M059J (cell line): ENCODE data around the gene E2F3. TPM values are rescaled to one million over a fixed set of nuclear protein-coding genes. Genes with fewer than 3 reads are reported as not detected.
"Not testable (repeated sequence)": the region's sequence is repeated elsewhere in the genome, so short reads cannot be mapped to it uniquely, and the experiment has no call there.

Source experiments
- DNase-seq: peaks from one replicate; pipeline ENCODE4 v3.0.0-alpha.2; 2012; ENCODE audit warnings: low read depth
- total RNA-seq: library from RNA; depleted of rRNA; stranded (reverse); fragments of >200 nt; shearing (Covaris generic); gene quantifications from 2 replicates; pipeline ENCODE4 v1.2.3, GENCODE V29; 2014

Gene E2F3
- total RNA-seq, 1 experiment from 2014 or later, result 15.8 TPM

DNA sequence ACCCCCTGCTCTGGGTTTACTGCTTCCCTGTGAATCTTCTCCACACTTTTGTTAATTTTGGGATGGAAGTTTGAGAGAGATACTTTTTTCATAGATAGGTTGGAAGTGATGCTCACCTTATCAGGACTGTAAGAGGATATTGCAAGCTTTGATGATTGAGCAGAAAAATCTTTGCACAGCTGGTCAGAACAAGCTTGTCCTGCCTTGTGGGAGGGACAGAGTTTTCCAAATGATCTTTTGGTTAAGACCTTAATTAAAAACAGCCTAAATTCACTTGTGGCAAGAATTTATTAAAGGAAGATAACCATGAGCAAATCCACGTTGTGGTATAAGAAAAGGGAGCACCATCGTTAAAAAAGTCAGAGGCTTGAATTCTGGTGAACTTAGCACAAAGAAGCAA, 32.2 kb downstream of the E2F3 start:
- no peak for DNase-seq

DNA sequence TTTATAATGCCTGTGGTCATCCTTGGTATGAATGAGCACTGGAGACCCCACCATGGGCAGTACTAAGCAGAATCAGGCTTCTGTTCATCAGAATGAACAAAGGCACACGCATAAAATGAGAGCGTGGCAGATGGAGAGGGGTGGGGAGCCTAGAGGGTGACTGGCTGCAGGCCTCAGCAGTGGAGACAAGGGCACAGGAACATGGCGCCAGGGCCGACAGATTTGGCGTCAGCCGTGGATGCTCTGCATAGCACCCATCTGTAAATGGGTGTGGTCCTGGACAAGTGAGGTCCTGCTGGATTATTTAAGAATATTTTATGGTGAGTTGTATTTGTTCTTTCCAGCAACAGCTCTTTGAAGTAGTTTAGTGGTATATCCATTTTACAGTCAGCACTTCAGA, 33.1 kb downstream of the E2F3 start:
- DNase-seq, result no peak

DNA sequence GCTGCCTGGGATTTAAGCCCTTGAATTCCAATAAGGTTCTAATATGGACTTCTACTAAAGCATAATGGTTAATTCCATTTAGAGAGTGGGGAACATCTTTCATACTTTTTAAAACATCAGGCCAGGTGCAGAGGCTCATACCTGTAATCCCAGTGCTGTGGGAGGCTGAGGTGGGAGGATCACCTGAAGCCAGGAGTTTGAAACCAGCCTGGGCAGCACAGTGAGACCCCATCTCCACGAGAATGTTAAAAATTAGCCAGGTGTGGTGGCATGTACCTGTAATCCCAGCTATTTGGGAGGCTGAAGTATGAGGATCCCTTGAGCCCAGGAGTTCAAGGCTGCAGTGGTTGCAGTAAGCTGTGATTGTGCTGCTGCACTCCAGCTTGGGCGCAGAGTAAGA, 35.0 kb downstream of the E2F3 start:
- DNase-seq, result no peak

DNA sequence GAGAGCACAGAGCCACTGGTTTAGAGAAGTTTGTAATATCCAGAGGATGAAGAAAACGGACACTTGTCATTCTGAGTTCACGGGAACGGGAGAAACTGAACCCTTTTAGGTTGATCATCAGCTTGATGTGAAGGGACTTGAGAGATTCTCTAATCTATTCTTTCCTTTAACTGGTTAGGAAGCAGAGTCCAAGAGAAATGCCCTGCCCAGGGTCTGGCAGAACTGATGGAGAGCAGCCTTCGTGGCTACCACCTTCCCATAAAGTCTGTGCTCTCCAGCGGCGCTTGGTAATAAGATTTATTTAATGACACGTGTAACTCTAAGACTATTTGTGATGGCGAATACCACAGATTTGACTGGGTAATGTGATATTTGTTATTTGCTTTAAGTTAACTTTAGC, 36.0 kb downstream of the E2F3 start:
- no peak for DNase-seq

DNA sequence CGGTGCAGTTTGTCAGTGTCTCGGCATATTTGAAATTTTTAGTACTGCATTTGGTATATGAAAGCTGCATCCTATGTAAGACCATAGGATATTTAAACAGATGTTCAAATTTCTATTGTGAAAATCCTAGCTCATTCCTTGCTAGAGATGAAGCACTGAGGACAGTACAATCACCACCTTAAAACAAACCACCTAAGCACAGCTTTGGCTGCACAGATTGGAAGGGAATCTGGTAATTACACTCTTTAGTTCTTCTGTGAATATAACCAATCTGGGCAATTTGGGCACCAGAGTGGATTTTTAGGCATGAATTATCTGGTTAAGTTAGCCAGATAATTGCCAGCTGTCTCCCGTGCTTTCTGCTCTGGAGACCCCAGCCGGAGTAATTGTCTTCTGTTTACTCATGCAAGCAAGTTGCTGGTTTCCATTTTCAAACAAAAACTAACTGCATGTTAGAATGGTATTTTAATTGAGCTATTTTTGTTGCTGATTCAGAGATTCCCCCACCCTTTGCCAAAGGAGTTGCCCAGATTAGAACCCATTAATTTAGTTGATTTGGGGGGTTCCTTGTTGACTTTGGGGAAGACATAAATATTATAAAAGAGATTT, 36.9 kb downstream of the E2F3 start:
- no peak for DNase-seq

DNA sequence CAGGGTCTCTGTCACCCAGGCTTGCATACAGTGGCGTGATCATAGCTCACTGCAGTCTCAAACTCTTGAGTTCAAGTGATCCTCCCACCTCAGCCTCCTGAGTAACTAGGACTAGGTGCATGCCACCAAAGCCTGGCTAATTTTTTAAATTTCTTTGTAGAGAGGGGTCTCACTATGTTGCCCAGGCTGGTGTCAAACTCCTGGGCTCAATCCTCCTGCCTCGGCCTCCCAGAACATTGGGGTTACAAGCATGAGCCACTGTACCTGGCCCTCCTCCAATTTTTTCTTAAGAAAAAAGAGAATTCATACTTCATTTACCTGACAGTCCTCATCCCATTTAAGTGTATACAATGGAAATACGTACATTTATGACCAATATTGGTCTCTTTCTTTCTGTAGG, 37.9 kb downstream of the E2F3 start:
- DNase-seq, result no peak

DNA sequence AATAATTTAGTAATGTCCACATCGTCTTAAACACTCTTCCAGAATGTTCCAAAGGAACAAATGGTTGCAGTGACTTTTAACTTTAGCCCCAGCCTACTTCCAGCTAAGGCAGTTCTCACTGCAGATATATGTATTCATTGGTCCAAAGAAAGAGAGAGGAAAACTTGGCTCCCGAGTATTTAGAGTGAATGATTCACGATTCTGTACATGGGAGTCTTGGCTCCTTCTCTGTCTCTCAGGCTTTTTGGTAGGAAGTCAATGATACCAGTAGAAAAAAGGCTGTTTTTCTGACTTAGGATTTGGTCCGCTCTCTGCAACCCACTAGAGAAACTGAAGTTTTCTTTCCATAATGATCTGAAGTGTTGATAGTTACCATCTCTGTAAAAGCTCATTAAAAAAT, 38.6 kb downstream of the E2F3 start:
- no peak for DNase-seq

DNA sequence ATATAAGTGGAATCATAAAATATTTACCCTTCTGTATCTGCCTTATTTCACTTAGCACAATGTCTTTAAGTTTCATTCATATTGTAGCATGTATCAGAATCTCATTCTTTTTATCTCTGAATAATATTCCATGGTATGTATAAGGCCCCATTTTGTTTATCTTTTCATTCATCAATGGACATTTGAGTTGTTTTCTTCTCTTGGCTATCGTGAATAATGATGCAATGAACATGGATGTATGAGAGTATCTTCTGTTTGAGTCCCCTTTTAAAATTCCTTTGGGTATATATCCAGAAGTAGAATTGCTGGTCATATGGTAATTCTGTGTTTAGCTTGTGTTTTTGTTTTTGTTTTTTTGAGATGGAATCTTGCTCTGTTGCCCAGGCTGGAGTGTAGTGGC, 39.6 kb downstream of the E2F3 start:
- DNase-seq, result no peak

DNA sequence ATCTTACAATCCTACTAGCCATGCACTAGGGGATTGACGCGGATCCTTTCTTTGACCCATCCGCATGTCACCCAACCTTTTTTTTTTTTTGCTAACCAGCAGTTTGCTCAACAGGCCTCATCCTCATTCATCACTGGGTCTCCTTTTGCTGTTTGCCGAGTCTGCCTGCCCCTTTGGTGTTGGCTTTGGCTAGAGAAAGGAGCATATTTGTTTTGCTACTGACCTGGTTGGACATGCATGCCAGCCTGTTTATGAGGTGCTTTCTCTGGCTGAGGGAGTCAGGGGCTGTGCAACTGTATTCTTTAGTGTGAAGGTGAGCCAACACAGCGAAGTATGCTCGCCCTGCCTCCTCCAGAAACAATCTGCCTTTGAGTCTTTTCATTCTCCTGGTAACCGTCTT, 40.2 kb downstream of the E2F3 start:
- DNase-seq, result no peak

DNA sequence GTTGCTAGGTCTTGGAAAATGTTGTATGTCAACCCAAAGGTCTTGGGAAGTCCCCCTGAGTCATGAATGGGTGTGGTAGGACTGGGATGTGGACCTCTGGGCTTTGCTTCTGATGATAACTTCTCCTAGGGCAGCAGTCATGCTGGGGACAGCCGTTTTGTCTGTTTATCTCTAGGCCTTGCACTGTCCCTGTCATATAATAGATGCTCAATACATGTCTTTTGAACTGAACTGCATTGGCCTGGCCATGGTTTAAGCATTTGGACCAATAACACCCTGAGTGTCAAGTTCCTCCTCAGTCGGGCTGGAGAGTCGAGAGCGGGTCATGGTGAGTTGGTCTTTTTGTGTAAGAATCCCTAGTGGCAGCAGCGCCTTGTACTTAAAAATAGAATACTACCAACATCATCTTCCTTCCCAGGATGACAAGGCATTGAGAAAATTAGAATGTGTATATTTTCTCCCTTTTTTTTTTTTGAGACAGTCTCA, 43.1 kb downstream of the E2F3 start:
- peak; percentile 44 for DNase-seq

DNA sequence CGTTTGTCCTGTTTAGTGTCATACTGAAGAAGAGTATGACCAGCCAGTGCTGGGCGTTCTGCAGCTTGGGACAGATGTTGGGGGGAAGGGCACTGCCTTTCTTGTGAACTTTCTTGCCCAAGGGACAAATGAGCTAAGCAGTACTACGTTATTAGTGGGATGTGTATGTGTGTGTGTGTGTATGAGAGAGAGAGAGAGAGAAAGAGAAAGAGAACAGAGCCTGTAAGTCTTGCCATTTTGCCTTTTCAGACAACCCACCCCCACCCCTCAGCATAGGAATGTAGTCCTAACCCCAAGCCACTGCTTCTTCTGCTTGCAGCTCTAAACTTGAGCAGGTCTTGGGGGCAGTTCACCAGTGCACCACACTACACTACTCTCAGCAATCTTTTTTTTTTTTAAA, 45.5 kb downstream of the E2F3 start:
- DNase-seq, result no peak

DNA sequence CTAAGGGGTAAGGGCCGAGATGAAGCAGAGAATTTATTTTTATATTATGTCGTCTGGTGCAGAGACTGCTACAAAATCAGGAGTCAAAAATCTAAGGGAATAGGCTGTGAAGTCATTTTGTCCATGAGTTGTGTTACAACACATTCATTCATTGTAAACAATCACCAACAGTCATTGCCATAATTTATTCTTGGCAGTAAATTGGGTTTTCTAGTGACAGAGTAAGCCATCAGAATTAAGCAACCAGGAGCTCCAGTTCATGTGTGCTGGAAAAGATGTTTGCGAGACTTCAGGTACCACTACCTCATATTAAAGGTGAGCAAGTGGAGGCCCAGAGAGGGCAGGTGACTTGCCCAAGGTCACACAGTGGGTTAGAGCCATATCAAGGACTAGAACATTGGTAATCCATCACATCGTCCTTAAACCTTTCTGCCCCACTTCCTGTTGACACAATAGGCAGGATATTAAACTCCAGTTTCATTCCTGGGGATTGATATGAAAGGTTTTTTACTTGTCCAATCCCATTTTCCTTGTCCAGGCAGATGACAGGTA, 46.0 kb downstream of the E2F3 start:
- DNase-seq, result peak; percentile 32

DNA sequence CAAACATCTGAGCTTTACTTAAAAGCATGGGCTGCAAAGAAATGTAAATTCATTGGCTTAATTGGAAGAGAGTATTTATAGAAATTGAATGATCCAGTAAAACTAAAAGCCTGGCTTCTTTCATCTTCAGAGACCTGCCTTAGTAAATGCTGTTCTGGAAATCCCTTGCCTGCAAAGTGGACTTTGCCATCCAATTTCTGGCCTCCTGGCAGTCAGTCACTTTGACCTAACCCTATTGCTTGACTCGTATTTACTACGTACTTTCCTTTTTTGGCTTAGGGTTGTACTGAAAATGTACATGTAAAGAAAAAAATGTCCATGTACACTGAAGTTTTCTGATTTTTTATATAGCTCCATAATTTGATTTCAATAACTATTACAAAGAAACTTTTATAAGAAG, 47.1 kb downstream of the E2F3 start:
- no peak for DNase-seq

DNA sequence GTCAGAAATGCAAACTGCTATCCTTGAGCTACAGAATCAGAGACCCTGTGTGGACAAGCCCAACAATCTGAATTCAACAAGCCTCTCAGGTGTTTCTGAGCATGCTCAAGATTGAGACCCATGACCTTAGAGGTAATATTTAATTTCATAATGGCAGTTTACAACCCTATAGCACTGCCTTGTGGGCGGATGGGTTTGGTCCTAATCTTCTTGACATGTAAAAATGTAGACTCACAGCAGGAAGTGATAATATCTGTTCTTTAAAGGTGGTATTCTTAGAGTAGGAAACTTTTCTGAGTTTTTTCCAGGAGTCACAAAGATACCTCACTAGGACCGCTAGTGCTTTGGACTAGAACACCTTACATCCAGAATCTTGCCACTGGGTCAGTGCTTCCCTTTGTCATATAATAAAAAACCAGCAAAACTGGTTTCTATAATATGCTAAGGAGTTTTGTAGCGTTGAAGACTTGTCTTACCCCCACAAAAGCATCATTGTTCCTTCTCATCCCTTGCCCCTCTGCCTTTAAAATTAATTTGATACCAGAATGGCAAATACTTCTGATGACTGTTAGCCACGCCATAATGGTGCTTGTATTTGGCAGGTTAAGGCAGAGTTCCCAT, 52.6 kb downstream of the E2F3 start:
- no peak for DNase-seq

DNA sequence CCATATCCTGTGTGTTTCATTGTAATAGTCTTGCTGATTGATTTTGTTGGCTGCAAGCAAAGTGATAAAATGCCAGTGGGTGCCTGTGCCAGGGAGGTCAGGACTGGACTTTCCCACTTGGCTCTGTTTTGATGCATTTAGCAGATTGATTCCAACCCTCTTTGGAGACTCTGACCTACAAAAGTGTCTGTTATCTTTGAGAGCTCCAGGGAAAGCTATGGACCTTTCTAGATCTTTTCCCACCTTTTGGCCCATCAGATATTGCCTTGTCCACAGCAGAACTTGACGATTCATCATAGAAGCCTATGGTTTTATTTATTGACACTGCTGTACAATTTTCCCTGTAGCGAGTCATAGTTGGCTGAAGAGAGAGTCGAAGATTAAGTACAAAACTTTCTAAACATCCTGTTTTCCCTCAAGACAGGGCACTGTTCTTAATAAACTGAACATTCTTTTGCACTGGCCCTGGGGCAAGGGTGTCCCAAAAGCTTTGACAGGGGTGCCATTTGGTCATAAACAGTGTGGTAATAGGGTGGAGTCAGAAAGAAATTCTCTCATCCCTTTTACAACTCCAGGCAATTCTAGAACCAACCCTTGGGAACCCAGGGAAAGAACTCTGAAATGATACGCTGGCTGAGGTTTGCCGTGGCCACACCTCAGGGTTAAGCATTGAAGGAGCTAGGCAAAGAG, 53.7 kb downstream of the E2F3 start:
- peak; percentile 92 for DNase-seq

DNA sequence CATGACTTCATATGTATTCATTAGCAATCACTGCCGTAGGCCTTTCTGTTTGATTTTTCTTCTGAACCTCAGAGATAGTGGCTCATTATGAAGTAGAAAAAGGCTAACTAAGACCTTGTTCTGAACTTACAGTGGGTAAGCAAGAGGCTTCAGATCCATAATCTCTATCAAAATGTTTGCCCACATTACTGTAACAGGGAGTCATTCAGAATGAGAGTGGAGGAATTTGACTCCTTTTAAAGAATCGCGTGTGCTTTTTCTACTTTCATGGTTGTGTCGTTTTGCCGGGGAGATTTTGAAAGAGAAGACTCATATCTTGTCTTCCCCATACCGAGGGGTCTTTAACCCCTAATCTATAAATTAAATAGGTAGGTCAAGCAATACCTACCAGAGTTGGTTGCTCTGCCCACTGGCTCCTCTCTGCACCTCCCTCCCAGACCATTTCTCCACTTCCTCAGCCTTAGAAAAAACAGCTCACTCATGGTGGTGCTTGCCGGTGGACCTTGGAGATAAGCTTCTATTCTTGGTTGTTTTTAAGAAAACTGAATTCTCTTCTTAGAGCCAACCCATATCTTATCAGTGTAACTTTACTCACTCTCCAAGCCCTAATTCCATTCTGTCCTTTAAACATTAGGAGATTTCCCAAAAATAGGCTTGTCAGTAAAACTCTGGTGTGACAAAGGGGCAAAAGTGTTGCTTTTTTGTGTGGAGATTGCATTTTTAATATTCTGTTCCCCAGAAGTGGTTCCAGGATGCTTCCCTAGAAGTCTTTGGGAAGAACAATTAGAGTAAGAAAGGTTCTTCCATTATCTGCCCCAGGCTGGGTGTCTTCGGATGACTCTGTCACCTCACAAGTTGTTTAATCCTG, 56.6 kb downstream of the E2F3 start:
- no peak for DNase-seq

DNA sequence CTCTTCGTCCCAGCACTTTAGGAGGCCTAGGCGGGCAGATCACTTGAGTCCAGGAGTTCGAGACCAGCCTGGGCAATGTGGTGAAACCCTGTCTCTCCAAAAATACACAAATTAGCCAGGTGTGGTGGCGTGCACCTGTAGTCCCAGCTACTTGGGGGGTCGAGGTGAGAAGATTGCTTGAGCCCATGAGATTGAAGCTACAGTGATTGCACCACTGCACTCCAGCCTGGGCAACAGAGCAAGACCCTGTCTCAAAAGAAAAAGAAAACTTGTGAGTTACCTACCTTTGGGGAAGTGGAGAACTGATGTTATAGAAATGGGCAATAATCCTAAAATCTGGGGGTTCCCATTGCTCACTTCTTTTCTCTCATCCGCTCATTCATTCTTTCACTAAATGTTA, 58.0 kb downstream of the E2F3 start:
- no peak for DNase-seq

DNA sequence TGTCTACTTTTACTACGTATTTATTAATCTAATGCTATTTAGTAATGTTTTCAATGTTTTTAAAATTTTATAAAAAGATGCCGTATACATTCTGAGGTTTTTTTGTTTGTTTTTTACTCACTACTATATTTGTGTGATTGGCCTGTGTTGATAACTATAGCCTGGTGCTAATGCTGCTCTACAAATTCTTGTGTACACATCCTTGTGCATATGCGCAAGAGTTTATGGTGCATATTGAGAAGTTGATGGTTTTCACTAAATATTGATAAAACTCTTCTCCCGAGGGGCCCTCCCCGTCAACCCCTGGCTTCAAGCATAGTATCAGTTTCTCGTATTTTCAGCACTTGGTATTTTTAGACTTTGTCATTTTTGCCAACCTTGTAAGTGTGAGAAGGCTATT, 59.9 kb downstream of the E2F3 start:
- no peak for DNase-seq

DNA sequence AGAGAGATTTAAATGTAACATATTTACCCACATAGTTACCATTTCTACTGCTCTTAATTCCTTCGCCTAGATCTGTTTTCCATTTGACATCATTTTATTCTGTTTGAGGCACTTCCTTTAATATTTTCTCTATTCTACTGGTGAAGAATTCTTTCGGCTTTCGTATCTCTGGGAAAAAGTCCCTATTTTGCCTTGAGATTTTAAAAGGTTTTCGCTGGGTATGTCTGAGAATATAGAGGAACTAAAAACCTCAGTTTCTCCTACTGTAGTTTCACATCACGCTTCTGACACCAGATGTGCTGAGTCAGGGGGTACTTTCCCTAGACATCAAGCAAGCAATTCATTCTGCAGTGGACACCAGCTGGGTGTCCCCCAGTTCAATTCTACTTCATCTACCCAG, 61.7 kb downstream of the E2F3 start:
- no peak for DNase-seq

DNA sequence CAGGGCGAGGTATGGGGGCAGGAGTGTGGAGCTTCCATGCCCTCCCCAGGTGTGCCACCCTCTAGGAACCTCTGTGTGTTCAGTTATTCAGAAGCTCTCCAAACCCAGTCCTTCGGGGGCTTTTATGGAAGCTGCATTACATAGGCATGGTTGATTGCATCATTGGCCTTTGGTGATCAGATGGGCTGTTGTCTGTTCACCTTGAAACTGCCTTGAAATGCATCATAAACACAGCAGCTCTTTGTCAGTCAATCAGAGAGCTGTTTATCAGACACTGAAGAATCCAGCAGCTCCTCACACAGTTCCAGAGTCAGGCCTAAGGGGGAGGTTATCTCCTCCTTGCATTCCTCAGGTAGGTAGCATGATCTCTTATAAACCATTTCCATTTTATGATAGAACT, 62.4 kb downstream of the E2F3 start:
- DNase-seq, result no peak

DNA sequence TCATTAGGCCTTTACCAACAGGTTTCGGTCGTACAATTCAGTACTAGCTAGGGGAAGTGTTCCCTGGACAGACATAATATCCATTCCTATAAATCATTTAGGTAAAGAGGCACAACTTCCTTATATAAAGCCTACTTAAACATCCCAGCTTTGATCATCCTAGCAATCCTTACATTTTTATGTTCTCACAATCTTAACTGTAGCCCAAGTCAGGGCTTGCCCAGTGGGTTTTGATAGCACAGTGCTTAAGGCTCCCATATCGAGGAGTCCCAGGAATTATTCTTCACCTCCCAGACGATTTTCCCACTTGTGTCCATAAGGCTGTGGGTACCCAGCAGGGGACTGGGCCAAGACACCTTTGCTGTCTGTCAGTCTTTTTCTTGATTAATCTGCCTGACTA, 63.2 kb downstream of the E2F3 start:
- DNase-seq, result no peak

DNA sequence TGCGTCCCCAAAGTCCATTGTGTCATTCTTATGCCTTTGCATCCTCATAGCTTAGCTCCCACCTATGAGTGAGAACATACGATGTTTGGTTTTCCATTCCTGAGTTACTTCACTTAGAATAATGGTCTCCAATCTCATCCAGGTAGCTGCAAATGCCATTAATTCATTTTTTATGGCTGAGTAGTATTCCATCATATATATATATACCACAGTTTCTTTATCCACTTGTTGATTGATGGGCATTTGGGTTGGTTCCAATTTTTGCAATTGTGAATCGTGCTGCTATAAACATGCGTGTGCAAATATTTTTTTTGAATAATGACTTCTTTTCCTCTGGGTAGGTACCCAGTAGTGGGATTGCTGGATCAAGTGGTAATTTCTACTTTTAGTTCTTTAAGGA, 63.9 kb downstream of the E2F3 start:
- not testable (repeated sequence) for DNase-seq
